WI38 (cell line): ENCODE results near the gene LRRFIP2.
A peak's percentile ranks its signal among the peaks of the same experiment; 100 is the strongest.

Experiments
- H3K4me3 ChIP-seq: 2 replicates; pipeline ENCODE4 v1.5.1; 2011; ENCODE audit warnings: low read depth, mild to moderate bottlenecking, control low read depth, low read length
- CTCF ChIP-seq: IDR thresholded peaks from 2 replicates; pipeline ENCODE4 v1.5.1; 2012; ENCODE audit warnings: low read depth, mild to moderate bottlenecking, control low read depth, low read length

LRRFIP2 gene

GRCh38 chr3:37189109-37189508 lies 14.7 kb upstream of the LRRFIP2 start:
- no peak overlapping the region for H3K4me3 ChIP-seq
- TF ChIP-seq CTCF = no peak

GRCh38 chr3:37183976-37184375 lies 9.6 kb upstream of the LRRFIP2 start:
- no peak for TF ChIP-seq CTCF
- no peak overlapping the region for H3K4me3 ChIP-seq

- no peak overlapping the region for H3K4me3 ChIP-seq
- no peak for TF ChIP-seq CTCF
Measured at GRCh38 chr3:37183375-37183831, 9.0 kb upstream of the LRRFIP2 start.

GRCh38 chr3:37182816-37183215 lies 8.4 kb upstream of the LRRFIP2 start:
- H3K4me3 ChIP-seq = no peak overlapping the region

GRCh38 chr3:37181756-37182155 lies 7.4 kb upstream of the LRRFIP2 start:
- no peak for TF ChIP-seq CTCF
- no peak overlapping the region for H3K4me3 ChIP-seq

More at GRCh38 chr3:37182816-37183215, 8.4 kb upstream of the LRRFIP2 start:
- TF ChIP-seq CTCF = no peak

- H3K4me3 ChIP-seq = no peak overlapping the region
- TF ChIP-seq CTCF = no peak
Measured at GRCh38 chr3:37179144-37179967, 5.0 kb upstream of the LRRFIP2 start.

GRCh38 chr3:37173806-37174205 lies 576 bp downstream of the LRRFIP2 start:
- H3K4me3 ChIP-seq = peak overlapping the region; percentile 98
- no peak for TF ChIP-seq CTCF
